A673 (cell line): ENCODE data around the gene PUM1. TPM values are rescaled to one million over a fixed set of nuclear protein-coding genes. Genes with fewer than 3 reads are reported as not detected.

ENCODE experiments used
- BruUV-seq: library from RNA; stranded (reverse); fragments of 400-500 nt; replicated peaks from 2 replicates; lab custom pipeline; 2021; lab: Mats Ljungman, UMichigan
- CTCF ChIA-PET: fragments of 300-600 bp; sonication (Branson Sonifier 250); formaldehyde crosslinking; loops from one replicate; lab custom pipeline; 2022; ENCODE audit warnings: antibody characterized with exemption; lab: Charles Lee
- POLR2A ChIA-PET: fragments of 300-600 bp; sonication (Branson Sonifier 250); formaldehyde crosslinking; loops from one replicate; lab custom pipeline; 2022; ENCODE audit warnings: antibody characterized with exemption; ENCODE audit not compliant: low non-redundant PET; lab: Charles Lee
- DNase-seq: peaks from one replicate; pipeline ENCODE4 v3.0.0-alpha.2; 2015; ENCODE audit warnings: low spot score
- H3K27ac ChIP-seq: fragments of 200-600 bp; sonication (generic); 2 replicates; pipeline ENCODE4 v1.5.1; 2016; ENCODE audit warnings: mixed run types, low read depth, mild to moderate bottlenecking, mixed read lengths, antibody characterized with exemption, low read length; ENCODE audit not compliant: poor library complexity, severe bottlenecking
- H3K27me3 ChIP-seq: fragments of 200-600 bp; sonication (generic); replicated peaks from 2 replicates; pipeline ENCODE4 v1.6.1; 2017; ENCODE audit warnings: mixed run types, low read depth, mild to moderate bottlenecking, mixed read lengths, antibody characterized with exemption, low read length; ENCODE audit not compliant: insufficient read depth, poor library complexity
- H3K36me3 ChIP-seq: fragments of 200-600 bp; sonication (generic); 2 replicates; pipeline ENCODE4 v1.6.1; 2016; ENCODE audit warnings: mixed run types, mild to moderate bottlenecking, mixed read lengths, antibody characterized with exemption, low read length; ENCODE audit not compliant: insufficient read depth, poor library complexity, severe bottlenecking
- H3K4me1 ChIP-seq: fragments of 200-600 bp; sonication (generic); 2 replicates; pipeline ENCODE4 v1.6.1; 2017; ENCODE audit warnings: mixed run types, mild to moderate bottlenecking, mixed read lengths, antibody characterized with exemption, low read length; ENCODE audit not compliant: insufficient read depth, poor library complexity, severe bottlenecking
- H3K4me3 ChIP-seq: fragments of 200-600 bp; sonication (generic); 2 replicates; pipeline ENCODE4 v1.5.1; 2016; ENCODE audit warnings: low read depth, mixed run types, mild to moderate bottlenecking, mixed read lengths, low read length; ENCODE audit not compliant: poor library complexity, severe bottlenecking
- H3K9me3 ChIP-seq: fragments of 200-600 bp; sonication (generic); 2 replicates; pipeline ENCODE4 v1.6.1; 2016; ENCODE audit warnings: mixed run types, low read depth, mild to moderate bottlenecking, mixed read lengths, antibody characterized with exemption, low read length; ENCODE audit not compliant: poor library complexity, severe bottlenecking
- CTCF ChIP-seq: fragments of 300-800, 200-600 bp; sonication (generic); conservative IDR thresholded peaks from 2 replicates; pipeline ENCODE4 v1.5.1; 2017; ENCODE audit warnings: low read depth, mild to moderate bottlenecking, antibody characterized with exemption, low read length, moderate library complexity, mixed read lengths
- EZH2 ChIP-seq: fragments of 200-600 bp; sonication (generic); IDR thresholded peaks from 2 replicates; pipeline ENCODE4 v1.6.1; 2017; ENCODE audit warnings: borderline replicate concordance, low read depth, mild to moderate bottlenecking, mixed read lengths, antibody characterized with exemption, low read length; ENCODE audit not compliant: poor library complexity, severe bottlenecking
- intact Hi-C: fragments of 100-400 bp; cut with micrococcal nuclease; formaldehyde crosslinking; loops from one replicate; pipeline ENCODE4 v1.10.0; 2022; ENCODE audit not compliant: unreplicated experiment
- total RNA-seq: library from RNA; stranded (reverse); gene quantifications from 2 replicates; pipeline ENCODE4 v1.2.3, GENCODE V29; 2021

The PUM1 gene
- total RNA-seq, 1 experiment from 2014 or later, result 138 TPM

- Histone ChIP-seq H3K36me3 (no peaks in the 10 kb centered on the region), H3K4me1 (peaks cover 8% of the 10 kb centered on the region), H3K4me3 (no peak overlapping the region), H3K27me3 (peaks cover 12% of the 10 kb centered on the region), H3K9me3 (no peaks in the 10 kb centered on the region), H3K27ac (no peak overlapping the region)
- intact Hi-C loops, result no loop called here
- BruUV-seq, result no TSS peak
- ChIA-PET POLR2A (no interaction called here), CTCF (no interaction called here)
- TF ChIP-seq CTCF (no peak), EZH2 (no peak)
- DNase-seq, result no peak
Observed at GRCh38 chr1:30905403-30905802, 160.1 kb downstream of the PUM1 start.

GRCh38 chr1:30904962-30905335 is 160.6 kb downstream of the PUM1 start:
- Histone ChIP-seq H3K4me1 (peaks cover 8% of the 10 kb centered on the region), H3K9me3 (no peaks in the 10 kb centered on the region), H3K27me3 (peaks cover 12% of the 10 kb centered on the region), H3K36me3 (no peaks in the 10 kb centered on the region), H3K4me3 (no peak overlapping the region), H3K27ac (no peak overlapping the region)
- BruUV-seq, result no TSS peak
- TF ChIP-seq EZH2, result no peak
- TF ChIP-seq CTCF, result no peak
- intact Hi-C loops, result no loop called here
- CTCF ChIA-PET, result no interaction called here
- POLR2A ChIA-PET, result interaction anchor here (0.5 kb wide), 1 partner anchor 179 kb away, joined by 5 read pairs; no protein-coding TSS in a partner anchor
- no peak for DNase-seq

GRCh38 chr1:30904191-30904961 is 161.1 kb downstream of the PUM1 start:
- POLR2A ChIA-PET, result interaction anchor here (0.5 kb wide), 1 partner anchor 179 kb away, joined by 5 read pairs; no protein-coding TSS in a partner anchor
- TF ChIP-seq EZH2, result no peak
- no peak for TF ChIP-seq CTCF
- intact Hi-C loops, result no loop called here

More at GRCh38 chr1:30904191-30904961, 161.1 kb downstream of the PUM1 start:
- Histone ChIP-seq H3K4me1 (peaks cover 7% of the 10 kb centered on the region), H3K9me3 (no peaks in the 10 kb centered on the region), H3K27me3 (peaks cover 12% of the 10 kb centered on the region), H3K27ac (no peak overlapping the region), H3K4me3 (no peak overlapping the region), H3K36me3 (no peaks in the 10 kb centered on the region)
- BruUV-seq, result no TSS peak
- CTCF ChIA-PET, result no interaction called here
- DNase-seq, result no peak
